H1 (cell line): Measurements from ENCODE around the gene RAB40B. TPM values are rescaled to one million over a fixed set of nuclear protein-coding genes. Genes with fewer than 3 reads are reported as not detected.

ENCODE experiments used
- CTCF ChIA-PET: fragments of 300-600 bp; sonication (Branson Sonifier 250); formaldehyde crosslinking; loops from one replicate; lab custom pipeline; 2021; ENCODE audit not compliant: partially characterized antibody; lab: Charles Lee
- POLR2A ChIA-PET: fragments of 300-600 bp; sonication (Branson Sonifier 250); formaldehyde crosslinking; loops from one replicate; lab custom pipeline; 2021; ENCODE audit warnings: inconsistent platforms; ENCODE audit not compliant: partially characterized antibody; lab: Charles Lee
- DNase-seq, 2 experiments: peaks; one replicate each; pipeline versions ENCODE4 v3.0.0 to v3.0.0-alpha.2; 2010 to 2022; ENCODE audit warnings: low spot score in 2 of 2, low read depth in 1 of 2, mixed read lengths in 1 of 2
- FAIRE-seq: peaks from 2 replicates; lab custom pipeline; 2011; peaks lifted over from hg19 to GRCh38; lab: Jason Lieb, UNC
- H2AFZ ChIP-seq: 2 replicates; pipeline ENCODE4 v1.8.1; 2012; ENCODE audit warnings: low read length, inconsistent platforms
- H2AK5ac ChIP-seq: 2 replicates; pipeline ENCODE4 v1.6.1; 2013; ENCODE audit warnings: low read depth, low read length
- H2BK120ac ChIP-seq: replicated peaks from 2 replicates; pipeline ENCODE3; 2013; ENCODE audit warnings: low read depth, low read length, inconsistent platforms
- H2BK12ac ChIP-seq: 2 replicates; pipeline ENCODE4 v1.6.1; 2013; ENCODE audit warnings: low read depth, low read length
- H2BK15ac ChIP-seq: 2 replicates; pipeline ENCODE4 v1.6.1; 2013; ENCODE audit warnings: low read length
- H2BK20ac ChIP-seq: 2 replicates; pipeline ENCODE4 v1.6.1; 2013; ENCODE audit warnings: low read length
- H2BK5ac ChIP-seq: 2 replicates; pipeline ENCODE4 v1.6.1; 2013; ENCODE audit warnings: low read depth, low read length
- H3K14ac ChIP-seq: 2 replicates; pipeline ENCODE4 v1.6.1; 2013; ENCODE audit warnings: inconsistent platforms; ENCODE audit not compliant: insufficient read length
- H3K18ac ChIP-seq: 2 replicates; pipeline ENCODE4 v1.6.1; 2013; ENCODE audit warnings: low read length; ENCODE audit errors: extremely low read depth
- H3K23ac ChIP-seq: 2 replicates; pipeline ENCODE4 v1.6.1; 2013; ENCODE audit warnings: inconsistent platforms; ENCODE audit not compliant: insufficient read length
- H3K23me2 ChIP-seq: 2 replicates; pipeline ENCODE4 v1.6.1; 2013; ENCODE audit warnings: low read depth, low read length
- H3K27ac ChIP-seq: 2 replicates; pipeline ENCODE4 v1.6.1; 2011; ENCODE audit warnings: low read depth, low read length, inconsistent platforms
- H3K27me3 ChIP-seq, 4 experiments: replicated peaks in 1 of 4; 1 replicate in 1 of 4; 2 replicates in 3 of 4; pipeline versions ENCODE4 v1.6.1 to v1.8.1; 2011 to 2013; ENCODE audit warnings: low read length in 3 of 4, mild to moderate bottlenecking in 3 of 4, inconsistent platforms in 2 of 4, mixed read lengths in 2 of 4, moderate library complexity in 1 of 4; ENCODE audit not compliant: control insufficient read depth in 3 of 4, insufficient read depth in 3 of 4; ENCODE audit errors: extremely low read depth in 1 of 4
- H3K36me3 ChIP-seq, 4 experiments: 2 replicates each; pipeline versions ENCODE4 v1.6.1 to v1.8.1; 2011 to 2013; ENCODE audit warnings: mild to moderate bottlenecking in 4 of 4, low read length in 3 of 4, moderate library complexity in 2 of 4, control low read depth in 1 of 4, inconsistent platforms in 1 of 4; ENCODE audit not compliant: insufficient read depth in 4 of 4, control insufficient read depth in 2 of 4
- H3K4ac ChIP-seq: replicated peaks from 2 replicates; pipeline ENCODE3; 2013; ENCODE audit warnings: low read length, low read depth, mixed read lengths, inconsistent platforms; ENCODE audit not compliant: insufficient read length
- H3K4me1 ChIP-seq, 4 experiments: replicated peaks in 1 of 4; 1 replicate in 1 of 4; 2 replicates in 3 of 4; pipeline versions ENCODE4 v1.6.1 to v1.8.1; 2011 to 2013; ENCODE audit warnings: low read length in 3 of 4, inconsistent platforms in 2 of 4, mixed read lengths in 1 of 4; ENCODE audit not compliant: insufficient read depth in 4 of 4, control insufficient read depth in 3 of 4
- H3K4me2 ChIP-seq, 2 experiments: 2 replicates each; pipeline versions ENCODE4 v1.6.1 to v1.8.1; 2011 to 2013; ENCODE audit warnings: low read depth in 2 of 2, low read length in 2 of 2, control low read depth in 1 of 2, inconsistent platforms in 1 of 2, mild to moderate bottlenecking in 1 of 2; ENCODE audit not compliant: insufficient read depth in 1 of 2
- H3K4me3 ChIP-seq, 4 experiments: fragments of 200-600, 300-600 bp in 1 of 4; sonication (generic), shearing (Covaris generic), sonication (Bioruptor Twin) in 1 of 4; 2 replicates each; pipeline versions ENCODE4 v1.5.1 to v1.8.1; 2011 to 2016; ENCODE audit warnings: low read length in 4 of 4, low read depth in 3 of 4, control low read depth in 2 of 4, inconsistent platforms in 2 of 4, mild to moderate bottlenecking in 2 of 4, mixed read lengths in 1 of 4, moderate library complexity in 1 of 4; ENCODE audit not compliant: insufficient read depth in 2 of 4; ENCODE audit errors: extremely low read depth in 1 of 4
- H3K56ac ChIP-seq: replicated peaks from 2 replicates; pipeline ENCODE3; 2013; ENCODE audit warnings: low read depth, mild to moderate bottlenecking, mixed read lengths, low read length, inconsistent platforms; ENCODE audit not compliant: insufficient read length
- H3K79me1 ChIP-seq: 2 replicates; pipeline ENCODE4 v1.6.1; 2013; ENCODE audit warnings: low read depth, low read length, control low read depth
- H3K79me2 ChIP-seq, 2 experiments: 2 replicates each; pipeline versions ENCODE4 v1.6.1 to v1.8.1; 2012 to 2013; ENCODE audit warnings: low read length in 2 of 2, mild to moderate bottlenecking in 2 of 2, inconsistent platforms in 1 of 2; ENCODE audit not compliant: insufficient read depth in 2 of 2, control insufficient read depth in 1 of 2
- H3K9ac ChIP-seq, 4 experiments: replicated peaks in 1 of 4; 1 replicate in 1 of 4; 2 replicates in 3 of 4; pipeline versions ENCODE4 v1.6.1 to v1.8.1; 2011 to 2013; ENCODE audit warnings: low read depth in 3 of 4, low read length in 3 of 4, control low read depth in 2 of 4, mild to moderate bottlenecking in 2 of 4, moderate library complexity in 2 of 4, inconsistent platforms in 1 of 4; ENCODE audit errors: extremely low read depth in 1 of 4
- H3K9me3 ChIP-seq, 2 experiments: 2 replicates each; pipeline versions ENCODE4 v1.6.1 to v1.8.1; 2012 to 2013; ENCODE audit warnings: mild to moderate bottlenecking in 2 of 2, moderate library complexity in 2 of 2, control low read depth in 1 of 2, inconsistent platforms in 1 of 2, low read depth in 1 of 2, low read length in 1 of 2, mixed read lengths in 1 of 2; ENCODE audit not compliant: insufficient read depth in 2 of 2
- H4K20me1 ChIP-seq, 2 experiments: replicated peaks in 1 of 2; 2 replicates each; pipeline versions ENCODE3 to v1.8.1; 2011 to 2013; ENCODE audit warnings: inconsistent platforms in 2 of 2, low read length in 2 of 2, mild to moderate bottlenecking in 1 of 2; ENCODE audit not compliant: insufficient read depth in 2 of 2, control insufficient read depth in 1 of 2
- H4K5ac ChIP-seq: 2 replicates; pipeline ENCODE4 v1.6.1; 2013; ENCODE audit warnings: low read length, low read depth, mixed read lengths, inconsistent platforms; ENCODE audit not compliant: insufficient read length
- H4K8ac ChIP-seq: 2 replicates; pipeline ENCODE4 v1.8.0; 2013; ENCODE audit warnings: mild to moderate bottlenecking, moderate library complexity, low read length, inconsistent platforms; ENCODE audit not compliant: insufficient read depth; ENCODE audit errors: extremely low read depth
- H4K91ac ChIP-seq: replicated peaks from 2 replicates; pipeline ENCODE3; 2013; ENCODE audit warnings: low read length, mixed read lengths, inconsistent platforms; ENCODE audit not compliant: insufficient read length
- CREB1 ChIP-seq: IDR thresholded peaks from 2 replicates; pipeline ENCODE4 v1.6.1; 2012; ENCODE audit warnings: inconsistent platforms
- EZH2 ChIP-seq: fragments of 200-600 bp; sonication (generic); IDR thresholded peaks from 2 replicates; pipeline ENCODE4 v1.7.1; 2012; ENCODE audit warnings: low read depth, mild to moderate bottlenecking, moderate library complexity, low read length, inconsistent platforms; ENCODE audit not compliant: severe bottlenecking
- RAD21 ChIP-seq, 2 experiments: IDR thresholded peaks in 1 of 2; conservative IDR thresholded peaks in 1 of 2; 2 replicates each; pipeline ENCODE4 v1.6.1; 2011; ENCODE audit warnings: low read depth in 2 of 2, low read length in 2 of 2, improper control_type of control experiment in 1 of 2, inconsistent platforms in 1 of 2, mild to moderate bottlenecking in 1 of 2, moderate library complexity in 1 of 2
- WGBS, 2 experiments: shearing (Covaris generic) in 1 of 2; methylation state at CpG; one replicate each; pipeline versions ENCODE4 v1.1.6 to v1.1.7; 2013 to 2015; ENCODE audit warnings: low lambda C conversion rate in 2 of 2, mixed read lengths in 2 of 2, inconsistent platforms in 1 of 2, low coverage in 1 of 2, missing lambda C conversion rate in 1 of 2; ENCODE audit not compliant: insufficient replicate concordance in 2 of 2, insufficient coverage in 1 of 2, insufficient read length in 1 of 2; ENCODE audit errors: extremely low coverage in 1 of 2, missing lambda C conversion rate in 1 of 2; 5-methylcytosine and 5-hydroxymethylcytosine counted together
- polyA plus RNA-seq, 7 experiments: library from polyadenylated mRNA; depleted of rRNA in 3 of 7; stranded (reverse) in 5 of 7; unstranded in 2 of 7; fragments of >200 nt in 5 of 7; fragments of 200-250 nt in 2 of 7; gene quantifications; 1 replicate in 5 of 7; 2 replicates in 1 of 7; 4 replicates in 1 of 7; pipeline versions ENCODE4 v1.2.1 to v1.2.3, GENCODE V29; 2011 to 2013; ENCODE audit warnings: missing spikeins in 2 of 7, mixed read lengths in 2 of 7
- total RNA-seq: library from RNA; stranded (reverse); fragmentation: NEBNext Ultra II Directional; extraction: Animal tissue kit (Norgen Biotek cat#: 25700); gene quantifications from 2 replicates; pipeline ENCODE4 v1.2.1, GENCODE V29; 2021

Gene RAB40B
- total and polyA plus RNA-seq, 2 of the 8 experiments (the other 6 are each of a cell fraction or from before 2014, with no cell fraction given): 3.1 to 4.6 TPM

- Histone ChIP-seq H2BK5ac (no peak overlapping the region), H2AFZ (no peak overlapping the region), H3K36me3 (peaks cover 5 to 27% (median 7%) of the 10 kb centered on the region in 4 experiments; a peak in 7 of 8 replicates), H2BK12ac (no peak overlapping the region), H3K27me3 (no peaks in the 10 kb centered on the region), H2AK5ac (no peak overlapping the region), H3K79me2 (peaks cover 4 to 57% of the 10 kb centered on the region in 2 experiments; a peak in 3 of 4 replicates), H3K4me1 (no peaks in the 10 kb centered on the region), H3K56ac (no peak overlapping the region), H4K5ac (no peak overlapping the region), H3K23me2 (no peaks in the 10 kb centered on the region; the same call in 1 of the 2 replicates), H4K20me1 (peaks cover 4 to 21% of the 10 kb centered on the region in 2 experiments), H3K27ac (no peak overlapping the region), H3K4ac (no peak overlapping the region), H3K4me2 (no peak overlapping the region), H2BK20ac (no peak overlapping the region), H3K14ac (no peak overlapping the region), H3K79me1 (peaks cover 13% of the 10 kb centered on the region), H4K8ac (no peak overlapping the region), H2BK15ac (no peak overlapping the region), H3K23ac (no peak overlapping the region), H3K4me3 (no peak overlapping the region), H3K9me3 (no peaks in the 10 kb centered on the region), H3K18ac (no peak overlapping the region), H4K91ac (no peak overlapping the region), H3K9ac (no peak overlapping the region), H2BK120ac (no peak overlapping the region)
- DNase-seq (no peak), FAIRE-seq (no peak)
- ChIA-PET POLR2A (interaction anchor here (0.7 kb wide), 1 partner anchor 10 kb away, joined by 3 read pairs; no protein-coding TSS in a partner anchor), CTCF (interaction anchor here (4.3 kb wide), 1 partner anchor 15 kb away, joined by 18 read pairs; no protein-coding TSS in a partner anchor)
- WGBS, 2 experiments: 73% methylated on average over 6 of the region's 6 CpGs; no CpG with 5 or more reads in 1 of the 2 experiments
- TF ChIP-seq CREB1 (no peak), RAD21 (IDR thresholded peaks at IDR 0.05 in 1 of 2, conservative IDR thresholded peaks at IDR 0.05 in 1 of 2; ENCODE audit: low read depth in 2 of 2, low read length in 2 of 2) (no peak), EZH2 (no peak)
These were observed 67.0 kb downstream of the RAB40B start for GRCh38 chr17:82631544-82631943.
